ENCODE measurements around the gene ITSN1. TPM values are rescaled to one million over a fixed set of nuclear protein-coding genes. Genes with fewer than 3 reads are reported as not detected.
"Not testable (repeated sequence)": the region's sequence is repeated elsewhere in the genome, so short reads cannot be mapped to it uniquely, and the experiment has no call there.

The ITSN1 gene
- total RNA-seq, 3 donors from 2014 or later (not counting 1 experiment from before 2014, with no cell fraction given), result 1.5 to 5.1 (median 2.7) TPM

- Histone ChIP-seq H3K4me1 (ENCODE audit: control insufficient read depth, insufficient read depth, low read length) (peaks cover 14% of the 10 kb centered on the region), H3K27me3 (ENCODE audit: control insufficient read depth, insufficient read depth, low read length) (no peaks in the 10 kb centered on the region), H3K9me3 (ENCODE audit: control insufficient read depth, insufficient read depth, low read length) (no peaks in the 10 kb centered on the region), H3K4me3 (ENCODE audit: low read length) (no peak overlapping the region), H3K36me3 (ENCODE audit: control insufficient read depth, insufficient read depth, low read length) (no peaks in the 10 kb centered on the region), H3K27ac (ENCODE audit: low read length) (no peak overlapping the region)
- peak; percentile 82 for TF ChIP-seq CTCF (IDR thresholded peaks at IDR 0.05)
- ATAC-seq (peak; percentile 89 to 98 (median 98)), DNase-seq (peak; percentile 89 to 94)
- WGBS (ENCODE audit: insufficient coverage), result 33% methylated on average over 13 of the region's 13 CpGs
- no peak overlapping the region for H3K4me3 Mint-ChIP-seq
- intact Hi-C loops (cut with micrococcal nuclease), result loop anchor here (2.0 to 10.0 kb wide), 4 partner anchors 51 to 425 kb away; no protein-coding TSS in a partner anchor
- no peaks in the 10 kb centered on the region for H3K27me3 Mint-ChIP-seq (ENCODE audit: low read depth in 2 of 2)
- H3K36me3 Mint-ChIP-seq, result no peaks in the 10 kb centered on the region
- no peaks in the 10 kb centered on the region for H3K9me3 Mint-ChIP-seq
- H3K4me1 Mint-ChIP-seq, result peaks cover 9 to 14% of the 10 kb centered on the region in 2 donors
- H3K27ac Mint-ChIP-seq, result peak overlapping the region in 1 of 2 donors; percentile 38
These were observed 281.9 kb downstream of the ITSN1 start for GRCh38 chr21:33924079-33924765.

- peaks cover 9 to 14% of the 10 kb centered on the region in 2 donors for H3K4me1 Mint-ChIP-seq
- Histone ChIP-seq H3K9me3 (ENCODE audit: control insufficient read depth, insufficient read depth, low read length) (no peaks in the 10 kb centered on the region), H3K4me3 (ENCODE audit: low read length) (no peak overlapping the region), H3K4me1 (ENCODE audit: control insufficient read depth, insufficient read depth, low read length) (peaks cover 14% of the 10 kb centered on the region), H3K27ac (ENCODE audit: low read length) (no peak overlapping the region), H3K36me3 (ENCODE audit: control insufficient read depth, insufficient read depth, low read length) (no peaks in the 10 kb centered on the region), H3K27me3 (ENCODE audit: control insufficient read depth, insufficient read depth, low read length) (no peaks in the 10 kb centered on the region)
- ATAC-seq, result no peak
- H3K27ac Mint-ChIP-seq, result peak overlapping the region in 1 of 2 donors; percentile 38
- H3K9me3 Mint-ChIP-seq, result no peaks in the 10 kb centered on the region
- H3K36me3 Mint-ChIP-seq, result no peaks in the 10 kb centered on the region
- TF ChIP-seq CTCF (IDR thresholded peaks at IDR 0.05), result no peak
- intact Hi-C loops (cut with micrococcal nuclease), result loop anchor here (2.0 to 10.0 kb wide), 4 partner anchors 50 to 424 kb away; no protein-coding TSS in a partner anchor
- WGBS (ENCODE audit: insufficient coverage), result 93% methylated on average over 3 of the region's 3 CpGs
- H3K4me3 Mint-ChIP-seq, result no peak overlapping the region
- DNase-seq, result peak in 1 of 2 donors; percentile 13
- H3K27me3 Mint-ChIP-seq (ENCODE audit: low read depth in 2 of 2), result no peaks in the 10 kb centered on the region
These were observed 282.4 kb downstream of the ITSN1 start for GRCh38 chr21:33924766-33925100.

GRCh38 chr21:33926248-33926647 is 283.9 kb downstream of the ITSN1 start:
- H3K4me3 ChIP-seq (ENCODE audit: low read length); DNase-seq; H3K36me3 Mint-ChIP-seq; H3K27ac Mint-ChIP-seq; H3K27me3 ChIP-seq (ENCODE audit: control insufficient read depth, insufficient read depth, low read length); H3K36me3 ChIP-seq (ENCODE audit: control insufficient read depth, insufficient read depth, low read length); H3K27ac ChIP-seq (ENCODE audit: low read length); H3K9me3 Mint-ChIP-seq; ATAC-seq; H3K27me3 Mint-ChIP-seq (ENCODE audit: low read depth in 2 of 2); H3K4me3 Mint-ChIP-seq; H3K9me3 ChIP-seq (ENCODE audit: control insufficient read depth, insufficient read depth, low read length): not testable (repeated sequence)
- intact Hi-C loops (cut with micrococcal nuclease), result loop anchor here (10.0 kb wide), 1 partner anchor 319 kb away; no protein-coding TSS in a partner anchor
- H3K4me1 Mint-ChIP-seq, result peaks cover 10 to 15% of the 10 kb centered on the region in 2 donors
- WGBS (ENCODE audit: insufficient coverage), result 100% methylated on average over 1 of the region's 2 CpGs
- H3K4me1 ChIP-seq (ENCODE audit: control insufficient read depth, insufficient read depth, low read length), result peaks cover 14% of the 10 kb centered on the region

GRCh38 chr21:33931052-33931798 is 288.9 kb downstream of the ITSN1 start:
- intact Hi-C loops (cut with micrococcal nuclease); H3K9me3 Mint-ChIP-seq; H3K27me3 ChIP-seq (ENCODE audit: control insufficient read depth, insufficient read depth, low read length); H3K9me3 ChIP-seq (ENCODE audit: control insufficient read depth, insufficient read depth, low read length); H3K36me3 ChIP-seq (ENCODE audit: control insufficient read depth, insufficient read depth, low read length); H3K36me3 Mint-ChIP-seq; H3K27me3 Mint-ChIP-seq (ENCODE audit: low read depth in 2 of 2): not testable (repeated sequence)
- Histone ChIP-seq H3K4me1 (ENCODE audit: control insufficient read depth, insufficient read depth, low read length) (peaks cover 30% of the 10 kb centered on the region), H3K4me3 (ENCODE audit: low read length) (peak overlapping the region; percentile 45), H3K27ac (ENCODE audit: low read length) (peak overlapping the region; percentile 82)
- DNase-seq, result peak; percentile 25 to 89
- Mint-ChIP-seq H3K27ac (peak overlapping the region; percentile 88 to 97), H3K4me3 (peak overlapping the region; percentile 88), H3K4me1 (peaks cover 18% of the 10 kb centered on the region in 2 donors)
- WGBS (ENCODE audit: insufficient coverage), result 83% methylated on average over 11 of the region's 34 CpGs
- ATAC-seq, result peak; percentile 77 to 86 (median 84)
